ENCODE results near the gene TBC1D2B. TPM values are rescaled to one million over a fixed set of nuclear protein-coding genes. Genes with fewer than 3 reads are reported as not detected.

Gene TBC1D2B
- total and polyA plus RNA-seq, 2 of the 4 experiments (the other 2 are of a cell fraction) = 17.7 to 28.3 TPM

- 61% methylated on average over 5 of the region's 9 CpGs; no CpG with 5 or more reads in 1 of the 2 experiments for WGBS, 2 experiments (ENCODE audit: extremely low coverage in 2 of 2, insufficient read length in 1 of 2)
- H3K27me3 ChIP-seq (ENCODE audit: control insufficient read depth, insufficient read depth, low read length) = no peaks in the 10 kb centered on the region
- intact Hi-C loops (cut with micrococcal nuclease) = loop anchor here (2.0 to 5.0 kb wide), 2 partner anchors 23 to 65 kb away; no protein-coding TSS in a partner anchor
- no TSS peak for BruUV-seq (replicated peaks)
- no peak overlapping the region for H3K56ac ChIP-seq (ENCODE audit: extremely low read depth, insufficient read depth, low read length)
- peak overlapping the region; percentile 11 for H3K4me2 ChIP-seq (ENCODE audit: low read depth, low read length)
- H3K14ac ChIP-seq (replicated peaks; ENCODE audit: low read depth, low read length) = peak overlapping the region; percentile 49
- ChIA-PET POLR2A (ENCODE audit: unreplicated experiment) (no interaction called here), CTCF (interaction anchor here (1.2 kb wide), 1 partner anchor 11 kb away, joined by 4 read pairs; no protein-coding TSS in a partner anchor)
- peaks cover 34 to 81% of the 10 kb centered on the region in 2 experiments for H3K79me1 ChIP-seq (ENCODE audit: low read depth in 1 of 2, low read length in 2 of 2)
- H4K8ac ChIP-seq (ENCODE audit: low read depth in 2 of 2, low read length in 2 of 2) = 0 out of 4 replicates have a peak overlapping the region, but pooled peaks of 1 of the 2 experiments have one; percentile 14
- H2BK120ac ChIP-seq (ENCODE audit: low read depth, low read length) = peak overlapping the region; percentile 25; the same call in 1 of the 2 replicates
- H3K9ac ChIP-seq (ENCODE audit: low read depth, low read length) = peak overlapping the region; percentile 32; the same call in 1 of the 2 replicates
- H2BK15ac ChIP-seq (ENCODE audit: low read depth, low read length) = 0 out of 3 replicates have a peak overlapping the region, but pooled peaks have one; percentile 15
- TF ChIP-seq USF2 (IDR thresholded peaks at IDR 0.05; ENCODE audit: low read depth, low read length) (peak; percentile 36; the same call in 1 of the 2 replicates), CHD1 (IDR thresholded peaks at IDR 0.05; ENCODE audit: low read depth, low read length) (no peak)
- peak overlapping the region; percentile 65; the same call in 1 of the 2 replicates for H3K27ac ChIP-seq (ENCODE audit: insufficient read depth, low read length)
- peaks cover 38% of the 10 kb centered on the region for H3K9me1 ChIP-seq (ENCODE audit: insufficient read depth, low read length)
- H3K36me3 ChIP-seq (ENCODE audit: control insufficient read depth, insufficient read depth, low read length) = peaks cover 2% of the 10 kb centered on the region
- H3K4ac ChIP-seq (ENCODE audit: low read depth, low read length) = peak overlapping the region; percentile 60
- H3K9me3 ChIP-seq (ENCODE audit: control insufficient read depth, insufficient read depth, low read length) = no peaks in the 10 kb centered on the region
- peak overlapping the region; percentile 29; the same call in 1 of the 2 replicates for H4K5ac ChIP-seq (ENCODE audit: low read depth, low read length)
- H3K4me3 ChIP-seq (ENCODE audit: insufficient read depth, low read depth, low read length) = no peak overlapping the region
- H2BK20ac ChIP-seq (ENCODE audit: low read depth, low read length) = peak overlapping the region; percentile 12; the same call in 1 of the 2 replicates
- 0 out of 2 replicates have a peak overlapping the region, but pooled peaks have one; percentile 9 for H4K91ac ChIP-seq (ENCODE audit: insufficient read depth, low read depth, low read length)
- peak overlapping the region; percentile 76 for H2AK5ac ChIP-seq (ENCODE audit: low read depth, low read length)
- DNase-seq = peak; percentile 66
- ATAC-seq (ENCODE audit: low read depth) = peak; percentile 1; the same call in 1 of the 2 replicates
- H3K18ac ChIP-seq (ENCODE audit: low read depth, low read length) = peak overlapping the region; percentile 68
- H2AK9ac ChIP-seq (replicated peaks; ENCODE audit: low read depth, low read length, poor library complexity) = no peak overlapping the region
- peaks cover 48% of the 10 kb centered on the region for H4K20me1 ChIP-seq (ENCODE audit: insufficient read depth, low read length)
- peak overlapping the region; percentile 6 for H2AFZ ChIP-seq (replicated peaks; ENCODE audit: low read length, poor library complexity)
- H2BK5ac ChIP-seq (ENCODE audit: low read depth, low read length, poor library complexity, severe bottlenecking) = peak overlapping the region; percentile 12
- H3K23ac ChIP-seq (ENCODE audit: low read depth, low read length) = peak overlapping the region; percentile 71
- dilution Hi-C loops (cut with HindIII; ENCODE audit: low sequenced_read_pairs, unreplicated experiment) = no loop called here
- in situ Hi-C loops (cut with MboI; ENCODE audit: low sequenced_read_pairs) = no loop called here
- peaks cover 36% of the 10 kb centered on the region for H3K4me1 ChIP-seq (ENCODE audit: control insufficient read depth, insufficient read depth, low read length)
Measured at GRCh38 chr15:78072080-78072892, 5.2 kb downstream of the TBC1D2B start.

Data from IMR-90 (cell line).